T-helper 1 cell treated with Interleukin-12 subunit alpha and Interleukin-12 subunit beta and Interleukin-4 antibody, amounts not matched to agents 30 ng/mL and 1 ng/mL, for 36 hours (primary cell): ENCODE data around the gene SLC46A2. TPM values are rescaled to one million over a fixed set of nuclear protein-coding genes. Genes with fewer than 3 reads are reported as not detected.

Source experiments
- intact Hi-C: fragments of 100-400 bp; cut with micrococcal nuclease; formaldehyde crosslinking; loops from one replicate; pipeline ENCODE4 v1.15.1; 2024
- total RNA-seq: library from RNA; stranded (reverse); gene quantifications from 2 replicates; pipeline ENCODE4 v1.2.3, GENCODE V29; 2022

Gene SLC46A2
- total RNA-seq, 1 donor from 2014 or later = not detected

DNA sequence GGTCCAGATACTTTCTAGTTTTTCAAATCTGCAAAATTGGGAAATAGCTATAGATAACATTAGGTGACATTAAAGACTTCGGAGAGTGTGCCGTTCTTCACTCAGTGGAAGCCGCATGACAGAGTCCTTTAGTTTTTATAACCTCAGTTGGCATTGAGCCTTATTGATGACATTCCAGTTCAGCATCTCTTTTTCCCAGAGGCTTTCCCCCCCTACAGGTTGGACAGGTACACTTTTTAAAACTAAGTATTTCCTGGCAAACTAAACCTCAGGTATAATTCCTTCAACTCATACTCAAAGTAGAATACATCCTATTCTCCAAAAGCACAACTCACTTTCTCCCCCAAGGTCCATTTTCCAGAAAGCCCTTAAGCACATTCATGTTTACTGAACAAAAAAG, 58.7 kb downstream of the SLC46A2 start:
- intact Hi-C loops = no loop called here

DNA sequence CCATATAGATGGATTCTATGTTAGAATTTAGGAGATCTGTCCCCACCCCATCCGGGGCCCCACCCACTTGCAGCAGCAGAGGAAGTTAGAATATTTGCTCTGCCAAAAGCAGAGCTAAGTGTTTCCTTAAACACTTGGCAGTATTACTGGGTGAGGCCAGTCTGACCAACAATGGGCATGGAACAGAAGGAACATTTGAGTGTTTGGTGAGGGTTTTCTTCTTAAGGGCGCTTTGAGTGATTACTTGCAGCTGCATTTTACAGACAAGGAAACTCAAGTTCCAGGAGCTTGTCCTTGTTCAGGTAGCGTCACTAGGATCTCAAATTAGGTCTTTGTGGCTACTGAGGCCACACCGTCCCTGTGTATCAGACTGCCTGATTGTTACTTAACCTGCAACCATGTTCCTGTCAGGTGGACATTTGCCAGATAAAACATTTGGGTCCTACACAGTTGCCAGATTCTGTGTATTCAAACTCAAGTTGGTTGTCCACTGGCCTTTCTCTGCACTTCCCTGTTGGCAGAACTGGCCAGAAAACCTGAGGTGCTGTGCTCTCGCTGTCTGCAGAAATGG, 59.3 kb downstream of the SLC46A2 start:
- intact Hi-C loops = no loop called here

Other genes with a start within 250 kb of the SLC46A2 start
- 33.5 and 37.5 TPM in 2 replicates for gene INIP, start 172.8 kb downstream of the SLC46A2 start, total RNA-seq
- 5.8 and 6.0 TPM in 2 replicates for gene SNX30, start 140.1 kb downstream of the SLC46A2 start, total RNA-seq
- gene ZNF883, start 121.3 kb upstream of the SLC46A2 start, total RNA-seq = 0.15 TPM in 1 of 2 replicates, not detected in the other
- 0.10 and 0.15 TPM in 2 replicates for gene ZFP37, start 165.8 kb upstream of the SLC46A2 start, total RNA-seq